KOPT-K1 (cell line): ENCODE data around the gene SHKBP1.

Experiments used
- H3K27ac ChIP-seq: fragments of 200-600 bp; sonication (generic); 2 replicates; pipeline ENCODE4 v1.5.1; 2016; ENCODE audit warnings: antibody characterized with exemption, mild to moderate bottlenecking, low read depth, low read length; ENCODE audit not compliant: poor library complexity, severe bottlenecking
- H3K36me3 ChIP-seq: fragments of 200-600 bp; sonication (generic); 2 replicates; pipeline ENCODE4 v1.5.1; 2017; ENCODE audit warnings: antibody characterized with exemption, mild to moderate bottlenecking, low read length, moderate library complexity; ENCODE audit not compliant: insufficient read depth
- H3K9me3 ChIP-seq: fragments of 200-600 bp; sonication (generic); 2 replicates; pipeline ENCODE4 v1.5.1; 2017; ENCODE audit warnings: antibody characterized with exemption, low read length, mild to moderate bottlenecking; ENCODE audit not compliant: insufficient read depth, poor library complexity, severe bottlenecking

SHKBP1 gene

DNA sequence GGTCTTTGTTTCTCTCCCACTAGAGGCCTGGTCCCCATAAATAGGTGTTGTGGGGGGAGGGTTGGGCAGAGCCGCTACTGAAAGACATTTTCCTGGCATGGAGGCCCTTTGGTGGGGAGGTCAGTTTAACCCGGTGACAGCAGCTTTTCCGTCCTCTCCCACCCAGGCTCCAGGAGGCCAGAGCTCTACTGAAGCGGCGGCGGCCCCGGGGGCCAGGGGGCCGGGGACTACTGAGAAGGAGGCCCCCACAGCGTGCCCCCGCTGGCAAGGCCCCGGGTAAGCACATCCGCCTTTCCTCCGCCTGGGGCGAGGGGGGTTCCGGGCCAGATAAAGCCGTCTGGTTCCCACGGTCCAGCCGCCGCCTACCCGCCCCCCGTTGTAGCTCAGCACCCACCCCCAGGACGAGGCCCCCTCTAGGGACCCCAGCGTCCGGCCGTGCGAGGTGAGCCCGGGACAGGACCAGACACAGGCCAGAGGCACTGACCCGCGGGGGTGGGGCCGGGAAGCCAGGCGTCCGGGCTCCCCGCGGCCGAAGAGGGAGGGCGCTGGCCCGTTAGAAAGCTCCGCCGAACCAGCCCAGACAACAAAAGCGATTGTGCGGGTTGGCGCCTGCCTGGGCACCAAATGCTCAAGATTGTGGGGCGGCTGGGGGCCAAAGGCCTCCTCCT, 23.4 kb downstream of the SHKBP1 start:
- Histone ChIP-seq H3K36me3 (no peaks in the 10 kb centered on the region), H3K9me3 (no peaks in the 10 kb centered on the region), H3K27ac (no peak overlapping the region)

DNA sequence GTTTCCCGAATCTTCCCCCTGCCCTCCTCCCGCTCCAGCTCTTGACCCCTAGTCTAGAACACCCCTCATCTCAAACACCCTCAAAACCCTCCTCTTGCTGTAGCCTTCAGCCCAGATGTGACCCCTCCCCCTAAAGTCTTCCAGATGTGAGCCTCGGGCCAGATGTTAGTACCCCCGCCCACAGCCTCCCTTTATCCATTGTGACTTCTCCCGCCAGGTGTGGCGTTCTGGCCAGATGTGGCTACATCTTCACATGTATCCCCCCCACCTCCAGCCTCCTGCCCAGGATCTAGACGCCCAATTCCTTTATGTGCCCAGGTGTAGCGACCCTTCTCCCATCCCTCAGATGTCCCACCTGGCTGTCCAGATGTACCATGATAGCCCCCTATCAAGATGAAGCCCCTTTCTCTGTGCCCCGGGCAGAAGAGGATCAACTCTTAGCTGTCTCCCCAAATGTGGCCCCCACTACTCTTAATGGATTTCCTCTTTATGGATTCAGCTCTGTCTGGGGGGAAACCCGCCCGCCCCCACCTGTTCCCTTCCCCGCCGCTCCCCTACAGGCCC, 24.0 kb downstream of the SHKBP1 start:
- Histone ChIP-seq H3K27ac (no peak overlapping the region), H3K9me3 (no peaks in the 10 kb centered on the region), H3K36me3 (no peaks in the 10 kb centered on the region)

DNA sequence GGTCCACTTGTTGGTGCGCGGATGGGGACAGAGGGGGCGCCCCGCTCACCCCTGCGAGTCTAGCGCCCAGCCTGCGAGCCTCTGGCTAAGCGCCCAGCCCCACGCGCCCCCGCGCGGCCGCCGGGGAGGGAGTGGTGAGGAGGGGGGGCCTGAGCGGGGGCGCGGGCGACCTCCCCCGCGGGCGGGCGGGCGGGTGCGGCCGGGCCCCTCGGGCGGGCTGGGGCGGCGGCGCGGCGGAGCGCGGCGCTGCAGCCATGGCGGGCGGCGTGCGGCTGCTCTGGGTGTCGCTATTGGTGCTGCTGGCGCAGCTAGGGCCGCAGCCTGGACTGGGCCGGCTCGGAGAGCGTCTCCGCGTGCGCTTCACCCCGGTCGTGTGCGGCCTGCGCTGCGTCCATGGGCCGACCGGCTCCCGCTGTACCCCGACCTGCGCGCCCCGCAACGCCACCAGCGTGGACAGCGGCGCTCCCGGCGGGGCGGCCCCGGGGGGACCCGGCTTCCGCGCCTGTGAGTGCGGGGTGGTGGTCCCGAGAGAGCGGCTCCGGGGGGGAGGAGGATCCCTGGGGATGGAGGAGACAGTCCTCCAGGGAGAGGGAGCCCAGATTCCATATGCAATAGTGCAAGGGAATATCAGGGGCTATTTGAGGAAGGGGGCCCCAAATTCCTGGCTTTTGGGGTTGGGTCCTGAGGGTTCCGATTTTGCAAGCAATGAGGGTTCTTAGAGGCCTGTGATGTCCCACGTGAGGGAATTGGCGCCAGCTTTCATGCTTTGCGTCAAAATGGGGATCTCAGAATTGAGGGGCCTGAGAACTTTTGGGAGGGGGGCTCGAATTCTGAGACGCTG, 24.7 kb downstream of the SHKBP1 start, which contains the start of gene LTBP4:
Gene LTBP4, plus strand, starts transcription at position 236 of the 841 bp plus-strand sequence. Its CDS starts 19 bp downstream, at position 255.
- no peaks in the 10 kb centered on the region for H3K36me3 ChIP-seq
- H3K9me3 ChIP-seq = no peaks in the 10 kb centered on the region
- no peak within 1 kb of the TSS for H3K27ac ChIP-seq

DNA sequence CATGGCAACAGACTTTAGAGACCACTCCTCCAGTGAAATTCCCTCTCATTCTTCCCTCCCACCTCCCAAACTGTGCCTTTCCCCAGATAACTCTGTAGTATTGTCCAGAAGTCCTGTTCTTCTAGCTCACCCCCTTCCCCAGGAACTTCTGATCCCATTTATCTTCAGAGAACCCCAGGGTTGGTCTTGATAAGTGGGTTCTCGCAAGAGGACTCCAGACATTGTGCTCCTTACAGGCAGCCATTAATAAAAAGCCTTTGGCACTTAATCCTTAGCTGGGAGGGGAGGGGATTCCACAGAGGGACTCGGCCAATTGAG, 26.4 kb downstream of the SHKBP1 start:
- Histone ChIP-seq H3K36me3 (no peaks in the 10 kb centered on the region), H3K27ac (no peak overlapping the region), H3K9me3 (no peaks in the 10 kb centered on the region)

GRCh38 chr19:40603389-40604170, 26.9 kb downstream of the SHKBP1 start:
- no peaks in the 10 kb centered on the region for H3K36me3 ChIP-seq
- no peak overlapping the region for H3K27ac ChIP-seq
- no peaks in the 10 kb centered on the region for H3K9me3 ChIP-seq

DNA sequence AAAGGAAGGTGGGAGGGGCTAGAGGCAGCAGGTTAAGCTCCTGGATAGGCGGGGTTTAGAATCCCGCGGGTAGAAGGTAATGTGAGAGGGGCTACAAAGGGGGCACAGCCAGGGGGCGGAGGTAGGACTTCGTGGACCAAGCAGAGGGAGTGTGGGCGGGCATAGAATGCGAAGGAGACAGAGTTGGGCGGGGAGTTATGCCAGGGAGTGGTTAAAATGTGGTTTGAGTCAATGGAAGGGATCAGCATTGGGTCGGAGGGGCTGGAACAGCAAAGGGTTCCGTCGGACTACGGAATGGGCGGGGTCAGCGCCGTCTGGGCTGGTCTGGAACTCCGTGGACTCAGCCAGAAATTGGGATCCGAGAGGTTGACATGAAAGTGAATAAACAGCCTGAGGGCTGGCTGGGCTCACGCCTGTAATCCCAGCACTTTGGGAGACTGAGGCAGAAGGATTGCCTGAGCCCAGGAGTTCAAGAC, 27.5 kb downstream of the SHKBP1 start:
- Histone ChIP-seq H3K27ac (no peak overlapping the region), H3K36me3 (no peaks in the 10 kb centered on the region), H3K9me3 (no peaks in the 10 kb centered on the region)

- no peaks in the 10 kb centered on the region for H3K36me3 ChIP-seq
- H3K27ac ChIP-seq = no peak overlapping the region
- no peaks in the 10 kb centered on the region for H3K9me3 ChIP-seq
These were observed 28.1 kb downstream of the SHKBP1 start for GRCh38 chr19:40604647-40605215.

- no peak overlapping the region for H3K27ac ChIP-seq
- H3K36me3 ChIP-seq = no peaks in the 10 kb centered on the region
- H3K9me3 ChIP-seq = no peaks in the 10 kb centered on the region
These were observed 28.7 kb downstream of the SHKBP1 start for GRCh38 chr19:40605216-40605971.

- Histone ChIP-seq H3K36me3 (no peaks in the 10 kb centered on the region), H3K9me3 (no peaks in the 10 kb centered on the region), H3K27ac (no peak overlapping the region)
These were observed 30.9 kb downstream of the SHKBP1 start for GRCh38 chr19:40607311-40608239.

- no peak overlapping the region for H3K27ac ChIP-seq
- no peaks in the 10 kb centered on the region for H3K9me3 ChIP-seq
- no peaks in the 10 kb centered on the region for H3K36me3 ChIP-seq
These were observed 31.6 kb downstream of the SHKBP1 start for GRCh38 chr19:40608240-40608621.

- H3K9me3 ChIP-seq = no peaks in the 10 kb centered on the region
- H3K36me3 ChIP-seq = no peaks in the 10 kb centered on the region
- H3K27ac ChIP-seq = no peak overlapping the region
These were observed 32.3 kb downstream of the SHKBP1 start for GRCh38 chr19:40608957-40609356.

GRCh38 chr19:40609561-40610395, 33.1 kb downstream of the SHKBP1 start:
- Histone ChIP-seq H3K9me3 (no peaks in the 10 kb centered on the region), H3K36me3 (no peaks in the 10 kb centered on the region), H3K27ac (no peak overlapping the region)
